DMS79 treated with DMSO at 0.1 percent for 48 hours (cell line): ENCODE measurements around the gene EYA2.
"Not testable (repeated sequence)": the region's sequence is repeated elsewhere in the genome, so short reads cannot be mapped to it uniquely, and the experiment has no call there.

Experiments
- DNase-seq: peaks from one replicate; lab custom pipeline; 2025; lab: John Stamatoyannopoulos, UW

Gene EYA2

GRCh38 chr20:46894579-46894958 is at the start of gene EYA2:
EYA2 (plus strand) TSS chr20:46894843; CDS start chr20:46990011, 95,168 bp downstream.
- no peak for DNase-seq

- no peak for DNase-seq
Observed at GRCh38 chr20:46844965-46845364, 49.7 kb upstream of the EYA2 start.

- no peak for DNase-seq
Observed at GRCh38 chr20:46849269-46849668, 45.4 kb upstream of the EYA2 start.

GRCh38 chr20:46849751-46850150 is 44.9 kb upstream of the EYA2 start:
- DNase-seq: no peak

- no peak for DNase-seq
Observed at GRCh38 chr20:46850416-46850815, 44.2 kb upstream of the EYA2 start.

- no peak for DNase-seq
Observed at GRCh38 chr20:46850896-46851295, 43.7 kb upstream of the EYA2 start.

GRCh38 chr20:46851746-46852145 is 42.9 kb upstream of the EYA2 start:
- DNase-seq: no peak

- no peak for DNase-seq
Observed at GRCh38 chr20:46852313-46852712, 42.3 kb upstream of the EYA2 start.

GRCh38 chr20:46853926-46854325 is 40.7 kb upstream of the EYA2 start:
- no peak for DNase-seq

GRCh38 chr20:46857061-46857831 is 37.4 kb upstream of the EYA2 start:
- DNase-seq: no peak

- DNase-seq: no peak
Observed at GRCh38 chr20:46865824-46866223, 28.8 kb upstream of the EYA2 start.

GRCh38 chr20:46870041-46870440 is 24.6 kb upstream of the EYA2 start:
- no peak for DNase-seq

- no peak for DNase-seq
Observed at GRCh38 chr20:46872328-46873211, 22.1 kb upstream of the EYA2 start.

GRCh38 chr20:46875059-46875458 is 19.6 kb upstream of the EYA2 start:
- no peak for DNase-seq

- DNase-seq: no peak
Observed at GRCh38 chr20:46879386-46879785, 15.3 kb upstream of the EYA2 start.

- DNase-seq: not testable (repeated sequence)
Observed at GRCh38 chr20:46879963-46880362, 14.7 kb upstream of the EYA2 start.

GRCh38 chr20:46883892-46884291 is 10.8 kb upstream of the EYA2 start:
- DNase-seq: no peak

- DNase-seq: no peak
Observed at GRCh38 chr20:46890682-46891081, 4.0 kb upstream of the EYA2 start.

GRCh38 chr20:46893051-46893450 is 1.6 kb upstream of the EYA2 start:
- no peak for DNase-seq

GRCh38 chr20:46893877-46894578 is 615 bp upstream of the EYA2 start:
- DNase-seq: no peak

GRCh38 chr20:46894971-46895905 is 595 bp downstream of the EYA2 start:
- DNase-seq: no peak

- peak; percentile 14 for DNase-seq
Observed at GRCh38 chr20:46895906-46896242, 1.2 kb downstream of the EYA2 start.
